Nephron (organoid): ENCODE results near the gene PPP1R13L.
"Not testable (repeated sequence)": the region's sequence is repeated elsewhere in the genome, so short reads cannot be mapped to it uniquely, and the experiment has no call there.

Source experiments
- H3K27ac Mint-ChIP-seq, 3 experiments: 2 replicates each; pipeline ENCODE4 v1.8.0; 2020; ENCODE audit warnings: mixed read lengths in 3 of 3, mild to moderate bottlenecking in 2 of 3, moderate library complexity in 1 of 3
- H3K27me3 Mint-ChIP-seq: 2 replicates; pipeline ENCODE4 v1.8.0; 2021; ENCODE audit warnings: low read depth, mild to moderate bottlenecking, moderate library complexity, mixed read lengths
- H3K36me3 Mint-ChIP-seq: 2 replicates; pipeline ENCODE4 v1.8.0; 2020; ENCODE audit warnings: low read depth, mixed read lengths
- H3K4me1 Mint-ChIP-seq: 2 replicates; pipeline ENCODE4 v1.8.0; 2020; ENCODE audit warnings: mixed read lengths
- H3K4me3 Mint-ChIP-seq, 3 experiments: 2 replicates each; pipeline ENCODE4 v1.8.0; 2020; ENCODE audit warnings: mild to moderate bottlenecking in 3 of 3, mixed read lengths in 3 of 3, moderate library complexity in 2 of 3
- H3K9me3 Mint-ChIP-seq: 2 replicates; pipeline ENCODE4 v1.8.0; 2020; ENCODE audit warnings: mixed read lengths
- TF ChIP-seq, protein P1 (sequence below), 3 experiments: fragments of 200-600 bp; sonication (generic); IDR thresholded peaks; one replicate each; pipeline ENCODE4 v1.5.0; 2021; ENCODE audit warnings: antibody characterized with exemption in 3 of 3; ENCODE audit not compliant: unreplicated experiment in 3 of 3

The PPP1R13L gene

DNA sequence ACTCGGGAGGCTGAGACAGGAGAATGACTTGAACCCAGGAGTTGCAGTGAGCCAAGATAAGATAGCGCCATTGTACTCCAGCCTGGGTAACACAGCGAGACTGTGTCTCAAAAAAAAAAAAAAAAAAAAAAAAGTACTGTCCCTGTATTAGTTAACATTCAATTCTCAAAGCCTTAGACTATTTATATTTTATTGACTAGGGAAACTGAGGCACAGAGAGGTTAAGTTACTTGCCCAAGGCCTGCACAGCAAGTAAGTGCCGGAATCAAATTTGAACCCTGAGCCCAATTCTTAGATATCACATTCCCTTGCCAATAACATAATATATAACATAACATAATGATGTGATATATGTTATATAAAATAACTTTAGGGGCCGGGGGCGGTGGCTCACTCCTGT is 65.2 kb downstream of the PPP1R13L start:
- Mint-ChIP-seq H3K4me3 (no peak overlapping the region), H3K4me1 (peaks cover 5% of the 10 kb centered on the region), H3K9me3 (no peaks in the 10 kb centered on the region), H3K27me3 (peaks cover 36% of the 10 kb centered on the region), H3K27ac (no peak overlapping the region), H3K36me3 (no peaks in the 10 kb centered on the region)
- TF ChIP-seq, protein P1, sequence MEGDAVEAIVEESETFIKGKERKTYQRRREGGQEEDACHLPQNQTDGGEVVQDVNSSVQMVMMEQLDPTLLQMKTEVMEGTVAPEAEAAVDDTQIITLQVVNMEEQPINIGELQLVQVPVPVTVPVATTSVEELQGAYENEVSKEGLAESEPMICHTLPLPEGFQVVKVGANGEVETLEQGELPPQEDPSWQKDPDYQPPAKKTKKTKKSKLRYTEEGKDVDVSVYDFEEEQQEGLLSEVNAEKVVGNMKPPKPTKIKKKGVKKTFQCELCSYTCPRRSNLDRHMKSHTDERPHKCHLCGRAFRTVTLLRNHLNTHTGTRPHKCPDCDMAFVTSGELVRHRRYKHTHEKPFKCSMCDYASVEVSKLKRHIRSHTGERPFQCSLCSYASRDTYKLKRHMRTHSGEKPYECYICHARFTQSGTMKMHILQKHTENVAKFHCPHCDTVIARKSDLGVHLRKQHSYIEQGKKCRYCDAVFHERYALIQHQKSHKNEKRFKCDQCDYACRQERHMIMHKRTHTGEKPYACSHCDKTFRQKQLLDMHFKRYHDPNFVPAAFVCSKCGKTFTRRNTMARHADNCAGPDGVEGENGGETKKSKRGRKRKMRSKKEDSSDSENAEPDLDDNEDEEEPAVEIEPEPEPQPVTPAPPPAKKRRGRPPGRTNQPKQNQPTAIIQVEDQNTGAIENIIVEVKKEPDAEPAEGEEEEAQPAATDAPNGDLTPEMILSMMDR (IDR thresholded peaks at IDR 0.05; ENCODE audit: unreplicated experiment in 3 of 3): no peak

DNA sequence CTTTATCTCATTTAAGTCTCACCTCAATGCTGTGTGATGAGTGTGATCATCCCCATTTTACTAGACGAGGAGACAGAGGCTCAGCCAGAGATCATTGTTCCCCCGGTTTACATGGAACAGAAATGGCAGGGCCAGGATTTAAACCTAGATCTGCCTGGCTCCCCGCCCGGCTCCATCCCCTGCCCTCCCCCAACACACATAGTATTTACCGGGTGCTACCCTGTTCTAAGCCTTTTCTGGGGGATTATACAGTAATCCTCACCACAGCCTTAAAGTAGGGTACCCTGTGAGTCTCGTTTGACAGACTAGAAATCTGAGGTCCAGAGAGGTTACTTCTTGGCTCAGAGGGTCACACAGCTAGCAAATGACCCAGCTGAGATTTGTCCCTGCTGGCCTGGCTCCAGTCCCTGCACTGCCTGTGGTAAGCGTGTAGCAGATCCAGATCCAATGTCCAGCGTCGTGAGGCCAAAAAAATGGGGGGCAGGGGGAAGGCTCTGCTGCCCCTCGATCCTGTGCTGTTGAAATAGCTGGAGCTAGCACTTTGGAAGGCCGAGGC is 68.1 kb downstream of the PPP1R13L start:
- H3K27ac Mint-ChIP-seq: no peak overlapping the region
- H3K4me3 Mint-ChIP-seq: no peak overlapping the region
- TF ChIP-seq, protein P1 (IDR thresholded peaks at IDR 0.05; ENCODE audit: unreplicated experiment in 3 of 3): no peak
- no peaks in the 10 kb centered on the region for H3K36me3 Mint-ChIP-seq
- peaks cover 24% of the 10 kb centered on the region for H3K27me3 Mint-ChIP-seq
- H3K9me3 Mint-ChIP-seq: no peaks in the 10 kb centered on the region
- H3K4me1 Mint-ChIP-seq: peaks cover 5% of the 10 kb centered on the region

DNA sequence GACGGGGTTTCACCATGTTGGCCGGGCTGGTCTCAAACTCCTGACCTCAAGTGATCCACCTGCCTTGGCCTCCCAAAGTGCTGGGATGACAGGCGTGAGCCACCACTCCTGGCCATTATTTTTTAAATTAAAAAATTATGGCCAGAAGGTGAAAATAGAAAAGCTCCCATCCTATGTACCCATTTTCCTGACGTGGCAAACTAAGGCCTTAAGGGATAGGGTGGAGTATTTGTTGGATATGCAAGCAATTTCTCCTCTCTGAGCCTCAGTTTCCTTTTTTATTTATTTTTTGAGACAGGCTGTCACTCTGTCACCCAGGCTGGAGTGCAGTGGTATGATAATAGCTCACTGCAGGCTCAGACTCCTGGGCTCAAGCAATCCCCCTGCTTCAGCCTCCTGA is 70.0 kb downstream of the PPP1R13L start:
- H3K4me3 Mint-ChIP-seq, H3K36me3 Mint-ChIP-seq, H3K27ac Mint-ChIP-seq, H3K9me3 Mint-ChIP-seq, H3K4me1 Mint-ChIP-seq: not testable (repeated sequence)
- H3K27me3 Mint-ChIP-seq: peaks cover 23% of the 10 kb centered on the region

DNA sequence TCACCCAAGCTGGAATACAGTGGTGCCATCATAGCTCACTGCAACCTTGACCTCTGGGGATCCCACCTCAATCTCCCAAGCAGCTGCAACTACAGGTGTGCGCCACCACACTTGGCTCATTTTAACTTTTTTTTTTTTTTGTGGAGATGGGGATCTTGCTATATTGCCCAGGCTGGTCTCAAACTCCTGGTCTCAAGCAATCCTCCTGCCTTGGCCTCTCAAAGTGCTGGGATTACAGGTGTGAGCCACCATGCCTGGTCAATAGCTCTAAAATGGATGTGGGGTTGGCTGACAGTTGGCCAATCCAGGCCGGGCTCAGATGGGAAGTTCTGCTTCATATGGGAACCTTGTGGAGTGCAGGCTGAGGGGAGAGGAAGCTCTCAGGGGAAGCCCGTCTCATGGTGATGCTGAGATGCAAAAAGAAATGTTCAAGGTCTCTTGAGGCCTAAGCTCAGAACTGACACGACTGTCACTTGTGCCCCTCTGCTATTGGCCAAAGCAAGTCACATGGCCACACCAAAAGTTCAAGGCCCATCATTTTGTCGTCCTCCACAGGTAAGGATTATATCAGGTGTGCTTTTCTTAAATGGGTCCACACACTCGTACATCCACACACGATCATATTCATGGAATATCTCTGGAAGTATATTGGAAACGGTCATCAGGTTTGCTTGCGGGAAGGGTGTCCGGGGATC is 71.1 kb downstream of the PPP1R13L start:
- H3K27ac Mint-ChIP-seq: no peak overlapping the region
- no peaks in the 10 kb centered on the region for H3K9me3 Mint-ChIP-seq
- H3K4me1 Mint-ChIP-seq: peaks cover 4% of the 10 kb centered on the region
- peaks cover 13% of the 10 kb centered on the region for H3K27me3 Mint-ChIP-seq
- no peak overlapping the region for H3K4me3 Mint-ChIP-seq
- no peaks in the 10 kb centered on the region for H3K36me3 Mint-ChIP-seq
- TF ChIP-seq, protein P1 (IDR thresholded peaks at IDR 0.05; ENCODE audit: unreplicated experiment in 3 of 3): no peak

DNA sequence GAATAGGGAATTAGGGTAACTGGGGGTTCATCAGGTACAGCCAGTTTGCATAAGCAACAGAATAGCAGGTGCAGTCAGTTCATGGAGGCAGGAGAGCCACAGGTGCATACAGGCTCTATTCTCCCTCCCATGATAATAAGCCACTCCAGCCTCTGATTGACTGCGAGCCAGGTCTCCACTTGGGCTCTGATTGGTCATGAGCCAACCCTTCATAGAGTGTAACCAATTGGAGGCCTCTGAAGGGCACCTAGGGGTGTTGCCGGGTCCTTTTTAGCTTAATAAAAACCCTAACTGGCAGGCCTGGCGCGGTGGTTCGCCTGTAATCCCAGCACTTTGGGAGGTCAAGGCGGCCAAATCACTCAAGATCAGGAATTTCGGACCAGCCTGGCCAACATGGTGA is 73.5 kb downstream of the PPP1R13L start:
- Mint-ChIP-seq H3K27me3 (peaks cover 5% of the 10 kb centered on the region), H3K4me1 (peaks cover under 1% of the 10 kb centered on the region), H3K36me3 (no peaks in the 10 kb centered on the region), H3K9me3 (no peaks in the 10 kb centered on the region), H3K27ac (no peak overlapping the region), H3K4me3 (no peak overlapping the region)
- TF ChIP-seq, protein P1 (IDR thresholded peaks at IDR 0.05; ENCODE audit: unreplicated experiment in 3 of 3): no peak
